Measurements from ENCODE around the gene U2AF1. TPM values are rescaled to one million over a fixed set of nuclear protein-coding genes. Genes with fewer than 3 reads are reported as not detected.
"Not testable (repeated sequence)": the region's sequence is repeated elsewhere in the genome, so short reads cannot be mapped to it uniquely, and the experiment has no call there.

U2AF1 gene
- total RNA-seq, 2 experiments from 2014 or later = 50.0 to 80.7 TPM

DNA sequence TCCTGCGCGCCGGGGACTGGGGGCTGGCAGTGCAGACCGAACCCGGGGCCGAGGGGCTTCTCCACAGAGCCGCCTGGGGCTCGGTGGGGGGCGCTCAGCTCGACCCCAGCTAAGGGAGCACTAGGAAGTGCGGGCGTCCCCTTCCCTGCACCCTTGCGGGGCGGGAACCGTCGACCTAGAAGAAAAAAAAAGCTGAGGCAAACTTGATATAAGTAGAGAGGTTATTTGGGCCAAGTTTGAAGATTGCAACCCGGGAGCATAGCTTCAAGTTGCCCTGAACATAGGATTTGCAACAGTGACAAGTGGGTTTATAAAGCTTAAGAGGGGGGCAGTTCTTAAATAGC lies 396 bp upstream of the U2AF1 start:
- CTCF ChIA-PET; H3K4me3 Mint-ChIP-seq; H3K27me3 Mint-ChIP-seq (ENCODE audit: low read depth): not testable (repeated sequence)

DNA sequence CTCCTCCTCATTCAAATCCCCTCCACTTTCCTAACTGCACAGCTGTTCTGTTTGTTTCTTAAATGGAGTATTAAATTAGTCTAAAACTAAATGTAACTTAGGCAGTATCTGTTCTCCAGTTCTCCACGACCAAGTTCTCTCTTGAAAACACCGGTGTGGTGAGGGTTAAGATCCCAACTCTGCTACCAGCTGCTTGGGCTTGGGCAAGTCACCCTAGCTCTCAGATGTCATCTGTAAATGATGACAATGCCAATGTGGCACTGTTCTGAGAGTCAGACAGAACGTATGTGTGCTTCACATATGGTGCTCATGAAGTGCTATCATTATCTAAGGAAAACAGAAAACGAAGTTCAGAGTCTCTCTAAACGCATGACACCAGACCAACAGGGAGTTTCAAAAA lies 2.7 kb downstream of the U2AF1 start:
- H3K27me3 Mint-ChIP-seq (ENCODE audit: low read depth); H3K4me1 Mint-ChIP-seq (ENCODE audit: low read depth); H3K9me3 Mint-ChIP-seq; H3K36me3 Mint-ChIP-seq (ENCODE audit: low read depth); DNase-seq; intact Hi-C loops (cut with micrococcal nuclease); H3K4me3 Mint-ChIP-seq; H3K27ac Mint-ChIP-seq; CTCF ChIA-PET: not testable (repeated sequence)

More for the DNA sequence above, 396 bp upstream of the U2AF1 start:
- DNase-seq; H3K36me3 Mint-ChIP-seq (ENCODE audit: low read depth); H3K4me1 Mint-ChIP-seq (ENCODE audit: low read depth); H3K9me3 Mint-ChIP-seq; H3K27ac Mint-ChIP-seq; intact Hi-C loops (cut with micrococcal nuclease): not testable (repeated sequence)

- H3K27me3 Mint-ChIP-seq (ENCODE audit: low read depth); H3K4me1 Mint-ChIP-seq (ENCODE audit: low read depth); H3K9me3 Mint-ChIP-seq; H3K4me3 Mint-ChIP-seq; H3K27ac Mint-ChIP-seq; intact Hi-C loops (cut with micrococcal nuclease); CTCF ChIA-PET; H3K36me3 Mint-ChIP-seq (ENCODE audit: low read depth); DNase-seq: not testable (repeated sequence)
Observed at GRCh38 chr21:43102281-43102680, 5.1 kb downstream of the U2AF1 start.

- H3K4me3 Mint-ChIP-seq; H3K27ac Mint-ChIP-seq; DNase-seq; H3K36me3 Mint-ChIP-seq (ENCODE audit: low read depth); CTCF ChIA-PET; H3K9me3 Mint-ChIP-seq; H3K27me3 Mint-ChIP-seq (ENCODE audit: low read depth); intact Hi-C loops (cut with micrococcal nuclease); H3K4me1 Mint-ChIP-seq (ENCODE audit: low read depth): not testable (repeated sequence)
Observed at GRCh38 chr21:43101676-43102075, 5.7 kb downstream of the U2AF1 start.

- DNase-seq; H3K4me3 Mint-ChIP-seq; H3K27ac Mint-ChIP-seq; CTCF ChIA-PET; H3K36me3 Mint-ChIP-seq (ENCODE audit: low read depth); H3K4me1 Mint-ChIP-seq (ENCODE audit: low read depth); H3K9me3 Mint-ChIP-seq; H3K27me3 Mint-ChIP-seq (ENCODE audit: low read depth); intact Hi-C loops (cut with micrococcal nuclease): not testable (repeated sequence)
Observed at GRCh38 chr21:43101000-43101399, 6.4 kb downstream of the U2AF1 start.

GRCh38 chr21:43091979-43092614 lies 15.3 kb downstream of the U2AF1 start:
- CTCF ChIA-PET; intact Hi-C loops (cut with micrococcal nuclease); H3K36me3 Mint-ChIP-seq (ENCODE audit: low read depth); H3K9me3 Mint-ChIP-seq; H3K4me3 Mint-ChIP-seq; H3K27ac Mint-ChIP-seq; H3K4me1 Mint-ChIP-seq (ENCODE audit: low read depth); H3K27me3 Mint-ChIP-seq (ENCODE audit: low read depth); DNase-seq: not testable (repeated sequence)

- H3K27me3 Mint-ChIP-seq (ENCODE audit: low read depth); H3K4me1 Mint-ChIP-seq (ENCODE audit: low read depth); H3K27ac Mint-ChIP-seq; H3K9me3 Mint-ChIP-seq; DNase-seq; intact Hi-C loops (cut with micrococcal nuclease); CTCF ChIA-PET; H3K4me3 Mint-ChIP-seq; H3K36me3 Mint-ChIP-seq (ENCODE audit: low read depth): not testable (repeated sequence)
Observed at GRCh38 chr21:43090947-43091346, 16.4 kb downstream of the U2AF1 start.

- H3K27me3 Mint-ChIP-seq (ENCODE audit: low read depth); CTCF ChIA-PET; DNase-seq; H3K27ac Mint-ChIP-seq; H3K36me3 Mint-ChIP-seq (ENCODE audit: low read depth); H3K4me1 Mint-ChIP-seq (ENCODE audit: low read depth); H3K9me3 Mint-ChIP-seq; intact Hi-C loops (cut with micrococcal nuclease); H3K4me3 Mint-ChIP-seq: not testable (repeated sequence)
Observed at GRCh38 chr21:43089463-43089862, 17.9 kb downstream of the U2AF1 start.

- H3K27ac Mint-ChIP-seq; CTCF ChIA-PET; H3K27me3 Mint-ChIP-seq (ENCODE audit: low read depth); H3K4me1 Mint-ChIP-seq (ENCODE audit: low read depth); H3K4me3 Mint-ChIP-seq; DNase-seq; intact Hi-C loops (cut with micrococcal nuclease); H3K9me3 Mint-ChIP-seq; H3K36me3 Mint-ChIP-seq (ENCODE audit: low read depth): not testable (repeated sequence)
Observed at GRCh38 chr21:43082587-43083300, 24.6 kb downstream of the U2AF1 start.

DNA sequence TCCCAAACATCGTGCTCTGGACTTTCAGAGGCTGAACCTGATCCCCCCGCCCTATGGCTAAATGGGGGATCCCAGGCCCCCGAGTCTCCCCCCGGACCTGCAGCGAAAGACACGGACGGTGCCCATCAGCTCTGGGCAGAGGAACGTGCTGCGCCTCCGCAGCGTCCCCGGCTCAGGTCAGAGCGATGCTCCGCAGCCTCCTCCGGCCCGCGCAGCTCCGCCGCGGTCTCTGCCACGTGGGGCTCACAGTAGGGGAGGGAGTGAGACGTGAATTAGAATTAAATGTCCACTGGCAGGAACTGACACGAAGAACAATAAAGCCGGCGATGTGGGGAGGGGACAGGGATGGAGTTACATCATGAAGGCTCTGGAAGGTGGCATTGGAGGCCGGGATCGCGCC lies 30.7 kb downstream of the U2AF1 start:
- H3K4me3 Mint-ChIP-seq; H3K27me3 Mint-ChIP-seq (ENCODE audit: low read depth); H3K27ac Mint-ChIP-seq; CTCF ChIA-PET; DNase-seq; intact Hi-C loops (cut with micrococcal nuclease); H3K36me3 Mint-ChIP-seq (ENCODE audit: low read depth); H3K4me1 Mint-ChIP-seq (ENCODE audit: low read depth); H3K9me3 Mint-ChIP-seq: not testable (repeated sequence)

DNA sequence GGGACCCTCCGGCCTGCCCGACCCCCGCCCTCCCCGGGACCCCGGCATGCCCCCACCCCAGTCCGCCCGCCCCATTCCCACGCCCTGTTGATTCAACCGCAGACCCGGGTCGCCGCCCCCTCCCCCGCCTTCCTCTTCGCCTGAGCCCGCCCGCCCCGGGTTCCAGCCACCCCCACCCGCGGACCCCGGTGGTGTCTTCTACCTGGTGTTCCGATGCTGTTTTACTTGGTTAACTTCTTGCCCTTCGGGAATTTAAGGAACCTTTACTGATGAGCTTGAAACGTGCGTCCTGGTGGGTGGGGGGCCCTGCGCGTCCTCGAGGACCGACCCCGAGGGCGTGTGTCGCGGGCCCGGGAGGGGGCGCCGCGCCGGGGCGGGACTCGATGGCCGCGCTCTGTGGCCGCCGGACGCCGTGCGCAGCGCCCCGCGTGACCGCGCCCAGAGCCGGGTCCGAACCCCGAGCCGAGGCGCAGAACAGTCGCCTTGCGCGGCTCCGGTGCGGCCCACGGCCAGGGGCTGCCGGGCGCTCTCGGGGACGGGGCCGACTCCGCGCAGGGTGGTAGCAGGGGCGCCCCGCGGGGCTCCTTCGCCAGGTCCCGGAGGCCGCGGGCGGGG lies 31.2 kb downstream of the U2AF1 start:
- H3K27me3 Mint-ChIP-seq (ENCODE audit: low read depth); intact Hi-C loops (cut with micrococcal nuclease); DNase-seq; H3K9me3 Mint-ChIP-seq; H3K27ac Mint-ChIP-seq; H3K4me3 Mint-ChIP-seq; H3K4me1 Mint-ChIP-seq (ENCODE audit: low read depth); H3K36me3 Mint-ChIP-seq (ENCODE audit: low read depth); CTCF ChIA-PET: not testable (repeated sequence)

DNA sequence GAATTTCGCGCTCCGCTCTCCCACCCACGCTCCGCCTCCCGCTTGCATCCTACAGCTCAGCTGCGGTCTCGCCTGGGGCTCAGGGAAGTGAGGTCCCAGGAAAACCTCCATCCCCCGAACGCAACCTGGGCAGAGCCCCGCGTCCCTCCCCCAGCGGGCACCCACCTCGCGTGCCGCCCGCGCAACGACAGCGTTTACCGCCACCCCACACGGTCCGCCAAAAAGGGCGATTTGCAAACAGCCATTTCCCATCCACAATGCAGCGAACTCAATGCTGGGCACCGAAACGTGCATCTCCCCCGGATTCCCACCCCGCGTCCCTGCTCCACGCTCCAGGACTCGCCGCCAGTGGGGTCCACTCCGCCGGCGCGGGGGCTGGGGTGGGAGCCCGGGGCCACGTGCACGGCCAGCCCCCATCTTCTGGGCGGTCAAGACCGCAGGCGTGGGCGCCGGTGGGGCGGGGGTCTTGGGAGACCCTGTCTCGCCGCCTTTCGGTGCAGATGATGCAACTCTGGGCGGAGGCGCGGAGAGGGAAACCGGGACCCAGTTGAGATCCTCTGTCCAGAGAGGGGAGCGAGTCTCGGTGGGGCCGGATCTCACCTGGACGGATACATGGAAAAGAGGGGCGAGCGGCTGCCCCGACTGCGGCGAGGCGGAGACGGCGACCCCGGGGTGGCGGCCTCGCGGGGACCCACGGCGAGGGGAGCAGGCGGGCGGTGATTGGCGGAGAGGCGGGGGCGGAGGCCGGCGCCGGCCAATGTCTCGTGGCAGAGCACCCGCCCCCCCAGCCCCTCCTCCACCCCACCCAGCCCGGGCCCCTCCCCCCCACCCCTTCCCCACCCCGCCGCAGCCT lies 32.0 kb downstream of the U2AF1 start, which contains the start of gene CBS:
Gene CBS, minus strand, starts transcription at position 666 of the 853 bp plus-strand sequence. CDS start 3,642 bp downstream, outside the sequence.
- H3K36me3 Mint-ChIP-seq (ENCODE audit: low read depth); intact Hi-C loops (cut with micrococcal nuclease); H3K27ac Mint-ChIP-seq; DNase-seq; H3K4me3 Mint-ChIP-seq; H3K27me3 Mint-ChIP-seq (ENCODE audit: low read depth); H3K9me3 Mint-ChIP-seq; CTCF ChIA-PET; H3K4me1 Mint-ChIP-seq (ENCODE audit: low read depth): not testable (repeated sequence)

Measured in activated naive CD4-positive, alpha-beta T cell treated with anti-CD3 and anti-CD28 coated beads for 36 hours (primary cell).